Activated T-helper 17 cell treated with anti-CD3 and anti-CD28 coated beads, Interleukin-2, amount 50 U/mL, for 72 hours (primary cell): ENCODE results near the gene BMP5. TPM values are rescaled to one million over a fixed set of nuclear protein-coding genes. Genes with fewer than 3 reads are reported as not detected.
"Not testable (repeated sequence)": the region's sequence is repeated elsewhere in the genome, so short reads cannot be mapped to it uniquely, and the experiment has no call there.

Source experiments
- ATAC-seq: fragments of 150-1000 bp; cut with Tn5 transposase; replicated peaks from 2 replicates; pipeline ENCODE4 v1.10.0; 2021; ENCODE audit warnings: mild to moderate bottlenecking, moderate library complexity
- H3K27ac Mint-ChIP-seq: one replicate; pipeline ENCODE4 v1.8.0; 2022; ENCODE audit warnings: mixed read lengths
- H3K27me3 Mint-ChIP-seq: one replicate; pipeline ENCODE4 v1.8.0; 2022; ENCODE audit warnings: mixed read lengths
- H3K36me3 Mint-ChIP-seq: one replicate; pipeline ENCODE4 v1.8.0; 2022; ENCODE audit warnings: low read depth, mild to moderate bottlenecking, mixed read lengths
- H3K4me1 Mint-ChIP-seq: one replicate; pipeline ENCODE4 v1.8.0; 2022; ENCODE audit warnings: mixed read lengths
- H3K4me3 Mint-ChIP-seq: one replicate; pipeline ENCODE4 v1.8.0; 2022; ENCODE audit warnings: mild to moderate bottlenecking, mixed read lengths
- H3K9me3 Mint-ChIP-seq: one replicate; pipeline ENCODE4 v1.8.0; 2022; ENCODE audit warnings: mixed read lengths
- total RNA-seq, 2 donors: library from RNA; stranded (reverse); gene quantifications; one replicate each; pipeline ENCODE4 v1.2.3, GENCODE V29; 2022

The BMP5 gene
- total RNA-seq, result not detected

DNA sequence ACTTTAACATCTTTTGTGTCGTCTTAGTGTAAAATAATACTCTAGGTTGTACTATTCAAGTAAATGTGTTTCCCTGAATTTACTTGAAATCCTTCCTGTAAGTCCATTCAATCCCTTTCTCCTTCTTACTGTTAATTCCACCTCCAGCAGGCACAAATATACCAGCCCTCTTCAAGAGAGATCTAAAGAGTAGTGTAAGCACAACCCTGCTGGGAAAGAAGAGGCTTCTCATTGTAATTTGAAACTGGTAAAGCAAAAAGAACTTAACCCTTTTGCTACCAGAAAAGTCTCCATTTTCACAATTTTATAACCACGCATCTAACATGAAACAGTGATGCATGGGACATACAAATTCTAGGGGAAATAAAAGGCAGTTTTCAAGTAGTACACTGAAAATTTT lies at the start of gene BMP5:
Gene BMP5 (minus strand): TSS at position 191 of the 400 bp plus-strand sequence. CDS start 725 bp downstream, outside the sequence.
- Mint-ChIP-seq H3K36me3 (no peaks in the 10 kb centered on the region), H3K9me3 (peaks cover 4% of the 10 kb centered on the region), H3K4me1 (no peaks in the 10 kb centered on the region), H3K27ac (no peak within 1 kb of the TSS), H3K27me3 (no peaks in the 10 kb centered on the region), H3K4me3 (no peak within 1 kb of the TSS)
- no peak for ATAC-seq

DNA sequence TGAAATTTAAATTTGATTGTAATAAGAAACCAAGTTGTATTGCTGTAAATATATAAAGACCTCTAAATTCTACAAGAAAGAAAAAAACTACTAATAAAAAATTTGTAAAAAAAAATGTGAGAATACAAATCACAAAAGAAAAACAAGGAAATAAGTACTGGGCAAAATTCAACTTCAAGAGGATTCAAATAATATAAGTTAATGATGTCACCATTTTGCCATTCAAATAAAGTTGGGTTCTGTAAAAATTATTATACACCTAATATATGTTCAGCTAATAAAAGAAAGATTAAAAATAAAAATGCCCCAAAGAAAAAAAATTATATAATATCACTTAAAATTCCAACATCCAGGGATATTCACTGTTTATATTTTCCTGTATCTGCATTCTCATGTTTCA lies 47.0 kb upstream of the BMP5 start:
- Mint-ChIP-seq H3K36me3 (no peaks in the 10 kb centered on the region), H3K9me3 (peaks cover 9% of the 10 kb centered on the region), H3K4me1 (no peaks in the 10 kb centered on the region), H3K4me3 (no peak overlapping the region), H3K27ac (no peak overlapping the region), H3K27me3 (no peaks in the 10 kb centered on the region)
- ATAC-seq, result no peak

DNA sequence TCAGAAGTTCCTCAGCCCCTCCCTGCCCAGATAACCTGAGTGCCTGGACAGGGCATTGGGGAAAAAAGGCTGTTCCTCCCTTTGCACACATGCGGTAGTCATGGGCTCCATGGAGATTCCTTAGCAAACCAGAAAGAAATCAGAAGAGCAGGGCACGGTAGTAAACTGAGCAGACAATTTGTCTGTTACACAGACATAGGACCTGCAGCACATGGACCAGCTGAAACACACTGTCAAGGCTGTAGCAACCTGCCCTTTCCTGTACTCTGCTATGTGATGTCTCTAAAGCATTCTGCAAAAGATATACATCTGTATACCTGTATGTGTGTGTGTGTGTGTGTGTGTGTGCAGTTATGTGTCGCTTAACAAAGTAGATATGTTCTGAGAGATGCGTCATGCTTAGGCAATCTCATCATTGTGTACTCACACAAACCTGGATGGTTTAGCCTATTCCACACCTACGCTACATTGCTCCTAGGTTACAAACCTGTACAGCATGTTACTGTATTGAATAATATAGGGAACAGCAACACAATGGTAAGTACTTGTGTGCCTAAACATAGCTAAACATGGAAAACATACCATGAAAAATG lies 44.4 kb upstream of the BMP5 start:
- H3K4me1 Mint-ChIP-seq, result no peaks in the 10 kb centered on the region
- no peaks in the 10 kb centered on the region for H3K36me3 Mint-ChIP-seq
- no peak overlapping the region for H3K27ac Mint-ChIP-seq
- H3K9me3 Mint-ChIP-seq, result peaks cover 9% of the 10 kb centered on the region
- no peak overlapping the region for H3K4me3 Mint-ChIP-seq
- H3K27me3 Mint-ChIP-seq, result no peaks in the 10 kb centered on the region
- no peak for ATAC-seq

DNA sequence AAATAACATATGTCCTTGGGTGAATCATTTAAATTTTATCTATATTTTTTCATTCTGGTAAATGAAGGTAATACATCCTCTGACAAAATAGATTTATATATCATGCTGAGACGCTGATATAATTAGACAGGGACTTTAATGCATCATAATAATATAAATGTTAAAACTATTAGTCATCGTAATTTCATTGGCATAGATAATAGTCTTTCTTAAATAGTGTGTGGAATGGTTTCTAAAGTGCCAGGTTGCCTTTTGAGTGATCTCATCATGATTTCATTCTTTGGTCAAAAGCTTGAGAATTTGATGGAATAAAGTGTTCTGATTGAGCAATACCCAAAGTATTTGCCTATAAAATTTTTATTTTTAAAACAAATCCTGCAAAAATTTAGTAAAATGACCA lies 43.2 kb upstream of the BMP5 start:
- no peaks in the 10 kb centered on the region for H3K36me3 Mint-ChIP-seq
- H3K4me3 Mint-ChIP-seq, result no peak overlapping the region
- peaks cover 5% of the 10 kb centered on the region for H3K9me3 Mint-ChIP-seq
- H3K27me3 Mint-ChIP-seq, result no peaks in the 10 kb centered on the region
- no peaks in the 10 kb centered on the region for H3K4me1 Mint-ChIP-seq
- no peak overlapping the region for H3K27ac Mint-ChIP-seq
- no peak for ATAC-seq

DNA sequence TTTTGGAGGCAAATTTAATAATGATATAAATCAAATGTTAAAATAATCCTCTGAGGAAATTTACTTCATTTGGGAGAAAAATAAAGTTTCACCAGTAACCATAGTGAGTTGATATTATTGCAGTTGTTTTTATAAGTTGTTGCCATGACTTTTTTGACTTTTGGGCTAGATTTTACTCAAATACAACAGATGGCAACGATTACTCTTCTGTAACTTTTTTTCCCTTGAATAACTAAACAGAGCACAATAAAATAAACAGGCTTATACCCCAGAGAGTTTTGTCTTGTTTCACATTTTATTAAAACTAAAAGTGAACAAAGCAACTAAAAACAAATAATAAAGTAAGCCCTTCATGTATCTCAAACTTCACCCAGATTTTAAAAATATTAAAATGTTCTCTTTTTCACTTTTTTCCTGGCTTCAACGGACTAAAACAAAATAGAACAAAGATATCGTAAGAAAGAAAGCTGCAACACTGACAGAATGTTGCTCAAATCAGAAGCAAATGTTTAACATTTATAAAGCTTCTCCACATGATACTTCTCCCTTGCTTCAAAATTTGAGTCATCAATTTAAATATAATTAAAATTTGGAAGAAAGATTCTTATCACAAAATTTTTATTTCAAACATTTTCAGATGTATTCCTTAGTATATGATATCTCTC lies 42.5 kb upstream of the BMP5 start:
- no peak overlapping the region for H3K27ac Mint-ChIP-seq
- peaks cover 5% of the 10 kb centered on the region for H3K9me3 Mint-ChIP-seq
- H3K36me3 Mint-ChIP-seq, result no peaks in the 10 kb centered on the region
- no peak overlapping the region for H3K4me3 Mint-ChIP-seq
- no peaks in the 10 kb centered on the region for H3K27me3 Mint-ChIP-seq
- H3K4me1 Mint-ChIP-seq, result no peaks in the 10 kb centered on the region
- ATAC-seq, result no peak

DNA sequence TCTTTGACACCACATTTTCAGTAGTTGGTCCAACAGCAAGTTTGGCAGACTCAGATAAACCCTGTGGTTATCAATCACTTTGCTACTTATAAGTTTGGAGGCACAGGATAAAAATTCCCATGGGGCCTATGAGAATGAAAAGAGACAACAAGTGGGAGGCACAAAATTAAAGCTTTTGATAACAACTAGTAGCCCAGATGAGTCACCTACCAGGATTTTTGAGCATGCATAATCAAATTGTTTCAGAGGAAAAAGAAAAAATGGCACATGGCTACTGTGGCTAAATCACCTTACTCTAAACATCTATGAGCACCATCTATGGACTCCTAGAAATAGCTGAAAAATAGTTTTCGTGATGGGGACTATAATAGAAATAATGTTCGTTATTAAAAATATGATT lies 40.8 kb upstream of the BMP5 start:
- Mint-ChIP-seq H3K4me3 (no peak overlapping the region), H3K27me3 (no peaks in the 10 kb centered on the region), H3K4me1 (no peaks in the 10 kb centered on the region), H3K27ac (no peak overlapping the region), H3K9me3 (peaks cover 5% of the 10 kb centered on the region), H3K36me3 (no peaks in the 10 kb centered on the region)
- no peak for ATAC-seq

DNA sequence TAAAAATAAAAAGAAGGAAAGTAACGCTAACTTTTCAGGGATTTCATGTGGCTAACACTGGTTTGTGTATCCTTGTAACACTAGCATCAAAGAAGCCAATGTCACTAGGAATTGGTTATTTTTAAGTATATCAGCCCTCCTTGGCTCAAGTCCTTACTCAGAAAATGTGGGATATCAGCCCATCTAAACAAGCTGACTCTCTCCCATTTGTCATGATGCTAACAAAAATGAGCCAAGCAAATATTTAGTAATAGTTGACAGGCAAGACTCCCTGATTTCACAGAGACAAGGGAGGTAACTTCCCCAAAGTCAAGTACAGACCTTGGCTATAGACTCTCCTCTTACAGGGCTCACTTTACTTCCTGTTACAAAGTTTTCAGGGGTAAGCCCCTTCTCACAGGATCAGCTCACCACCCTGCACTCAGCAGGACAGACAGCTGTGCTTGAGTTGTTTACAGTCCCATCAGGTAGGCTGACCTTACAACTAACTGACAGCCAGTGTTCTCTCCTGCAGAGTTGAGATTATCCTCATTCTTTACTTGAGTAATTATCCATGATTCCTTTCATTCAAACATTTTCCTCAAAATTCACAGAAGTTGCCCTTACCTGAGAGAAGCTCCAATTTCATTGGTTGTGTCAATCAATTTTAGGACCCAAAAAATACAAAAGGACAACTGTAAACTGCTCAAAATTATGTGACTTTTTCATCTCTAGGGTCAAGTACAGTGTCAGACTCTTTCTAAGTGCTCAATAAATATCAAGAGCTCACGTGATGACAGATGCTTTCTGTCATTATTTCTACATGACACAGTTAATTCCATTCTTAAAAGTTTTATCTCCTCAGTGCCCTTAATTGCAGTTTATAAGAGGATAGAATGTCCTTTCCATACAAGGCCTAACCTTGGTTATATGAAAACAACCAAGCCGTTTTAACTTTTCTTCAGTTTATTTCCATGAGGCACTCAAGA lies 38.1 kb upstream of the BMP5 start:
- no peaks in the 10 kb centered on the region for H3K9me3 Mint-ChIP-seq
- H3K27ac Mint-ChIP-seq, result no peak overlapping the region
- ATAC-seq, result no peak
- no peaks in the 10 kb centered on the region for H3K27me3 Mint-ChIP-seq
- H3K4me3 Mint-ChIP-seq, result no peak overlapping the region
- H3K36me3 Mint-ChIP-seq, result no peaks in the 10 kb centered on the region
- no peaks in the 10 kb centered on the region for H3K4me1 Mint-ChIP-seq

DNA sequence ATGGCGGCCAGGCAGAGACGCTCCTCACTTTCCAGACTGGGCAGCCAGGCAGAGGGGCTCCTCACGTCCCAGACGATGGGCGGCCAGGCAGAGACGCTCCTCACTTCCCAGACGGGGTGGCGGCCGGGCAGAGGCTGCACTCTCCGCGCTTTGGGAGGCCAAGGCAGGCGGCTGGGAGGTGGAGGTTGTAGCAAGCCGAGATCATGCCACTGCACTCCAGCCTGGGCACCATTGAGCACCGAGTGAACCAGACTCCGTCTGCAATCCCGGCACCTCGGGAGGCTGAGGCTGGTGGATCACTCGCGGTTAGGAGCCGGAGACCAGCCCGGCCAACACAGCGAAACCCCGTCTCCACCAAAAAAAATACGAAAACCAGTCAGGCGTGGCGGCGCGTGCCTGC lies 35.1 kb upstream of the BMP5 start:
- ATAC-seq, H3K9me3 Mint-ChIP-seq, H3K27ac Mint-ChIP-seq, H3K27me3 Mint-ChIP-seq, H3K4me3 Mint-ChIP-seq, H3K4me1 Mint-ChIP-seq, H3K36me3 Mint-ChIP-seq: not testable (repeated sequence)

DNA sequence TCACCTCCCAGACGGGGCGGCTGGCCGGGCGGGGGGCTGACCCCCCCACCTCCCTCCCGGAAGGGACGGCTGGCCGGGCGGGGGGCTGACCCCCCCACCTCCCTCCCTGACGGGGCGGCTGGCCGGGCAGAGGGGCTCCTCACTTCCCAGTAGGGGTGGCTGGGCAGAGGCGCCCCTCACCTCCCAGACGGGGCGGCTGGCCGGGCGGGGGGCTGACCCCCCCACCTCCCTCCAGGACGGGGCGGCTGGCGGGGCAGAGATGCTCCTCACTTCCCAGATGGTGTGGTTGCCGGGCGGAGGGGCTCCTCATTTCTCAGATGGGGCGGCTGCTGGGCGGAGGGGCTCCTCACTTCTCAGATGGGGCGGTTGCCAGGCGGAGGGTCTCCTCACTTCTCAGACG lies 34.5 kb upstream of the BMP5 start:
- not testable (repeated sequence) for H3K4me3 Mint-ChIP-seq, H3K36me3 Mint-ChIP-seq, H3K4me1 Mint-ChIP-seq, H3K27ac Mint-ChIP-seq, H3K9me3 Mint-ChIP-seq, H3K27me3 Mint-ChIP-seq, ATAC-seq

DNA sequence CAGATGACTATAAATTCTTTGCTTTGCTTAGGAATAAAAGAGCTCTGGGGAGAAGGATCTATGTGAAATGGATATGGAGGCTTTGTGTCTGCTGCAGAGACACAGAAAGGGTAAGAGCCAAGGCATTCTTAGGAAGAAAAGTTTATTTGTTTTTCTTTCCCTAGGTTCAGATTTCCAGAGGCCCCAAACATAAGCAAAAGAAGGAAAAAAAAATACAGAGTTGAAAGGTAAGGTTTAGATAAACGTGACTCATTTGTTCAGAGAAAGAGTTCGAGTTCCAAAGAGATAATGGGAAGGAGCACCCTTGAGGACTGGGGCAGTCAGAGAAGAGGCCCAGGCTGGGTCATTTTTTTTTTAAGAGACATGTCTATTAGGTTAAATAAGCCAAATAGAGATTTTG lies 27.4 kb upstream of the BMP5 start:
- Mint-ChIP-seq H3K36me3 (no peaks in the 10 kb centered on the region), H3K4me1 (no peaks in the 10 kb centered on the region), H3K9me3 (peaks cover 3% of the 10 kb centered on the region), H3K27ac (no peak overlapping the region), H3K4me3 (no peak overlapping the region), H3K27me3 (no peaks in the 10 kb centered on the region)
- no peak for ATAC-seq

DNA sequence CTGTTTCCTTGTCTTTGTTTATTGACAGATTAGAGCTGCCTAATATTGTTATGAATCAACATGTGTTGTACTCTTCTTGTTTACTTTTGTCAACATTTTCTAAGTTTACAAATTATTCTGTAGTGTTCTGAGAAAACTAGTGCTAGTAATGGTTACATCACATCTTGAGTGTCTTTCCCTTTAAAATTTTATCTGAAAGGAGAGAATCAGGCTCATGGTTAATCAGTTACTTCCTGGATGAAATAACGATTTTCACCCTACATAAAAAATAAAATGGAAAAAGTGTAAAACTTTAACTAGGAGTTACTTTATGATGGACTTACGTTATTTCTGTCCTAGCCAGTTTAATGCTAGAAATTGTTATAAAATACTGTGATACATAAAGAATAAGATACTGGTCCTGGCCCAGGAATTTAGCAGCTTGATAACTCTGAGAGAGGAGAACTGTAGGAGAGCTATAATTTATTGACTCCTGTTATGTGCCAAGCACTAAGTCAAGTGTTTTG lies 26.4 kb upstream of the BMP5 start:
- Mint-ChIP-seq H3K4me3 (no peak overlapping the region), H3K4me1 (no peaks in the 10 kb centered on the region), H3K27me3 (no peaks in the 10 kb centered on the region), H3K36me3 (no peaks in the 10 kb centered on the region), H3K9me3 (peaks cover 3% of the 10 kb centered on the region), H3K27ac (no peak overlapping the region)
- ATAC-seq, result no peak

DNA sequence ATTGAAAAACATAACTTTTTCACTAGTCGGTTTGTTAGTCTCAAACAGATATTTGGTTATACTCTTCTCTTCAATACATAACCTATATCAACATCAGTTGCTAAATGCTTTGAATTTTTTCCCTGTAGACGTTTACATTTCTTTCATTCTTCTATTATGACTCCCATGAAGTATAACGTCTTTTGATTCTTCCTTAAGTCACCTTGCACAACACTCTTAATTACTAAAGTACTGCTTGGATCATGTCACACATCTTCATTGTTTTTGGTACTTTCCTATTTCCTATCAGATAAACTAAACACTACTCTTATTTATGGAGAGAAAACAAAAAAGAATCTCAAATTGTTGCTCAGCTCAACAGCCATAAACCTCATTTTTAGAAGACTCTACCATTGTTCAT lies 23.0 kb upstream of the BMP5 start:
- H3K4me1 Mint-ChIP-seq, result no peaks in the 10 kb centered on the region
- ATAC-seq, result no peak

DNA sequence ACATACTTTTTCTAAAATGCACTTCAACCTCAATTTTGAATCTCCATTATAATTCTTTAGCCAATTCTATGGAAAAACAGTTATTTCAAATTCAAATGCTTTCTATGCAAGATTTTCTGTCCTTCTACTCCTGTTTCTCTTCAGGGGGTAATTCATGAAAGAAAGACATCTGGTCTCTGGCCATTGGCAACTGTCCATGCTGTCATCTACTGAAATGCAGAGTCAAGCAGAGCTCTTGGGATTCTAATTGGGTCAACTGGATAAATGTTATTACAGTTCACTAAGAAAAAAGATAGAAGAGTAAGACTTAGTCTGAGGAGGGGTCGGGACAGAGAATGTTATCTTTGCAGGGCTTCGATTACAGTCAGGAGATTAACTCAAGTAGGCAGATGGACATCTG lies 22.0 kb upstream of the BMP5 start:
- no peaks in the 10 kb centered on the region for H3K27me3 Mint-ChIP-seq
- H3K27ac Mint-ChIP-seq, result no peak overlapping the region
- no peak for ATAC-seq
- H3K4me1 Mint-ChIP-seq, result no peaks in the 10 kb centered on the region
- H3K9me3 Mint-ChIP-seq, result peaks cover 12% of the 10 kb centered on the region
- H3K4me3 Mint-ChIP-seq, result no peak overlapping the region
- H3K36me3 Mint-ChIP-seq, result no peaks in the 10 kb centered on the region

More for the DNA sequence above, 23.0 kb upstream of the BMP5 start:
- Mint-ChIP-seq H3K4me3 (no peak overlapping the region), H3K9me3 (peaks cover 9% of the 10 kb centered on the region), H3K27me3 (no peaks in the 10 kb centered on the region), H3K27ac (no peak overlapping the region), H3K36me3 (no peaks in the 10 kb centered on the region)

DNA sequence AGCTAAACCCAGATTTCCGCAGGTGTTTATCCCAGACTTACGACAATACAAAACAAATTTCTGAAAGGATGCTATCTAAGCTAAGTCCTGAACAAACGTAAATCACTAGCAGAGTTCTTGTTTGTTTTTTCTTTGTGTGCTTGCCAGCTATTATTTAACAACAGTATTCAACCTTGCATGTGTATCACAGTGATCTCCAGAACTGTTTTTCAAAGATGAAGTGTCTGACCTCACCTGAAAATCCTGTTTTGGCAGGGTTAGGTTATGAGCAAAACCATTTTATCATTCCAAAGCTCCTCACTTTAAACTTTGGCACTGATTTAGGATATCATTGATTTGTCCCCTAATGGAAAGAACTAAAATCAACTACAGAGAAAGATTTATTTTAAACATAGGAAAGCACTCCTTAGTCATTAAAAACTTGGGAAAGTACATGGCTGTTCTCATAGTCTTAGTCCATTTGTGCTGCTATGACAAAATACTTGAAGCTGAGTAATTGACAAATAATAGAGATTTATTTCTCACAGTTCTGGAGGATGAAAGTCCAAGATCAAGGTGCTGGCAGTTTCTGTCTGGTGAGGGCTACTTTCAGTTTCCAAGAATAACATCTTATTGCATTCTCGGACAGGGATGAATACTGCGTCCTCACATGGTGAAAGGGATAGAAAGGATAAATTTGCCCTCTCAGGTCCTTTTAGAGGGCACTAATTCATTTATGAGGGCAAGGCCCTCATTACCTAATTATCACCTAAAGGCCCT lies 20.8 kb upstream of the BMP5 start:
- no peak overlapping the region for H3K27ac Mint-ChIP-seq
- no peak for ATAC-seq
- H3K4me1 Mint-ChIP-seq, result no peaks in the 10 kb centered on the region
- H3K9me3 Mint-ChIP-seq, result peaks cover 12% of the 10 kb centered on the region
- no peaks in the 10 kb centered on the region for H3K36me3 Mint-ChIP-seq
- no peaks in the 10 kb centered on the region for H3K27me3 Mint-ChIP-seq
- no peak overlapping the region for H3K4me3 Mint-ChIP-seq
